OCI-LY7 (cell line): ENCODE measurements around the gene GMPPA.

Experiments used
- EZH2phosphoT487 ChIP-seq: fragments of 200-600 bp; sonication (generic); IDR thresholded peaks from 2 replicates; pipeline ENCODE4 v1.6.1; 2018; ENCODE audit warnings: low read depth, borderline replicate concordance, mild to moderate bottlenecking, mixed run types, antibody characterized with exemption, low read length, moderate library complexity, mixed read lengths
- TF ChIP-seq, protein P1 (sequence below): fragments of 200-600 bp; sonication (generic); conservative IDR thresholded peaks from 2 replicates; pipeline ENCODE4 v1.5.1; 2014; ENCODE audit warnings: mild to moderate bottlenecking, antibody characterized with exemption, low read length, moderate library complexity, mixed read lengths

DNA sequence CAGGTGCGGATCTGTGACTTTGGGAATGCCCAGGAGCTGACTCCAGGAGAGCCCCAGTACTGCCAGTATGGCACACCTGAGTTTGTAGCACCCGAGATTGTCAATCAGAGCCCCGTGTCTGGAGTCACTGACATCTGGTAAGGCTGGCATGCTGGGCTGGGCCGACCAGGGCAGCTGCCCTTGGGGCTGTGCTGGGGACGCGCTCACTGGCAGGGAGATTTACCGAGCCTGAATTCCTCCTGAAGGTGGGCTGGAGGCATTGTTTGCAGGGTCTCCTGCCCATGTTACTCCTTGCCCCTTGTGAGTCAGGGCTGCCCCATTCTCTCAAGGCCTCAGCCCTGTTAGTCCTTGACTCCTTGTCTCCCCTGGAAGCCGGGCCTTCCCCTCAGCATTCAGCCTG lies 18.7 kb upstream of the GMPPA start:
- TF ChIP-seq, protein P1, sequence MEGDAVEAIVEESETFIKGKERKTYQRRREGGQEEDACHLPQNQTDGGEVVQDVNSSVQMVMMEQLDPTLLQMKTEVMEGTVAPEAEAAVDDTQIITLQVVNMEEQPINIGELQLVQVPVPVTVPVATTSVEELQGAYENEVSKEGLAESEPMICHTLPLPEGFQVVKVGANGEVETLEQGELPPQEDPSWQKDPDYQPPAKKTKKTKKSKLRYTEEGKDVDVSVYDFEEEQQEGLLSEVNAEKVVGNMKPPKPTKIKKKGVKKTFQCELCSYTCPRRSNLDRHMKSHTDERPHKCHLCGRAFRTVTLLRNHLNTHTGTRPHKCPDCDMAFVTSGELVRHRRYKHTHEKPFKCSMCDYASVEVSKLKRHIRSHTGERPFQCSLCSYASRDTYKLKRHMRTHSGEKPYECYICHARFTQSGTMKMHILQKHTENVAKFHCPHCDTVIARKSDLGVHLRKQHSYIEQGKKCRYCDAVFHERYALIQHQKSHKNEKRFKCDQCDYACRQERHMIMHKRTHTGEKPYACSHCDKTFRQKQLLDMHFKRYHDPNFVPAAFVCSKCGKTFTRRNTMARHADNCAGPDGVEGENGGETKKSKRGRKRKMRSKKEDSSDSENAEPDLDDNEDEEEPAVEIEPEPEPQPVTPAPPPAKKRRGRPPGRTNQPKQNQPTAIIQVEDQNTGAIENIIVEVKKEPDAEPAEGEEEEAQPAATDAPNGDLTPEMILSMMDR = no peak
- no peak for TF ChIP-seq EZH2phosphoT487
